Colon (tissue), 2 donors: ENCODE results near the gene CD46.
"Not testable (repeated sequence)": the region's sequence is repeated elsewhere in the genome, so short reads cannot be mapped to it uniquely, and the experiment has no call there.

Experiments
- FAIRE-seq: peaks from 2 replicates; lab custom pipeline; 2012; peaks lifted over from hg19 to GRCh38; lab: Jason Lieb, UNC
- donor health status: control.
- donor health status: control.

The CD46 gene

GRCh38 chr1:207751463-207751789 lies 428 bp upstream of the CD46 start:
- not testable (repeated sequence) for FAIRE-seq

GRCh38 chr1:207752456-207752998 lies 673 bp downstream of the CD46 start:
- FAIRE-seq: no peak

GRCh38 chr1:207753611-207754010 lies 1.8 kb downstream of the CD46 start:
- no peak for FAIRE-seq

GRCh38 chr1:207754011-207754410 lies 2.2 kb downstream of the CD46 start:
- no peak for FAIRE-seq

- FAIRE-seq: no peak
Observed at GRCh38 chr1:207754974-207755700, 3.3 kb downstream of the CD46 start.

GRCh38 chr1:207755846-207756693 lies 4.2 kb downstream of the CD46 start:
- no peak for FAIRE-seq

GRCh38 chr1:207762622-207763021 lies 10.8 kb downstream of the CD46 start:
- FAIRE-seq: no peak

GRCh38 chr1:207763091-207763490 lies 11.2 kb downstream of the CD46 start:
- FAIRE-seq: no peak

GRCh38 chr1:207763972-207764371 lies 12.1 kb downstream of the CD46 start:
- FAIRE-seq: no peak

- no peak for FAIRE-seq
Observed at GRCh38 chr1:207766569-207766968, 14.7 kb downstream of the CD46 start.

GRCh38 chr1:207770514-207770913 lies 18.7 kb downstream of the CD46 start:
- FAIRE-seq: not testable (repeated sequence)

- FAIRE-seq: not testable (repeated sequence)
Observed at GRCh38 chr1:207776045-207776444, 24.2 kb downstream of the CD46 start.

GRCh38 chr1:207777412-207777811 lies 25.6 kb downstream of the CD46 start:
- FAIRE-seq: not testable (repeated sequence)

GRCh38 chr1:207779008-207779407 lies 27.2 kb downstream of the CD46 start:
- no peak for FAIRE-seq

GRCh38 chr1:207781312-207781711 lies 29.5 kb downstream of the CD46 start:
- peak; percentile 31 for FAIRE-seq

GRCh38 chr1:207787776-207788175 lies 35.9 kb downstream of the CD46 start:
- no peak for FAIRE-seq

GRCh38 chr1:207789386-207789785 lies 37.5 kb downstream of the CD46 start:
- no peak for FAIRE-seq

- FAIRE-seq: peak; percentile 51
Observed at GRCh38 chr1:207789792-207790787, 38.2 kb downstream of the CD46 start.

GRCh38 chr1:207791290-207791689 lies 39.4 kb downstream of the CD46 start:
- no peak for FAIRE-seq

GRCh38 chr1:207793327-207793726 lies 41.5 kb downstream of the CD46 start:
- no peak for FAIRE-seq

GRCh38 chr1:207794861-207795260 lies 43.0 kb downstream of the CD46 start:
- FAIRE-seq: peak; percentile 28
